ENCODE results near the gene OR2T6.

DNA sequence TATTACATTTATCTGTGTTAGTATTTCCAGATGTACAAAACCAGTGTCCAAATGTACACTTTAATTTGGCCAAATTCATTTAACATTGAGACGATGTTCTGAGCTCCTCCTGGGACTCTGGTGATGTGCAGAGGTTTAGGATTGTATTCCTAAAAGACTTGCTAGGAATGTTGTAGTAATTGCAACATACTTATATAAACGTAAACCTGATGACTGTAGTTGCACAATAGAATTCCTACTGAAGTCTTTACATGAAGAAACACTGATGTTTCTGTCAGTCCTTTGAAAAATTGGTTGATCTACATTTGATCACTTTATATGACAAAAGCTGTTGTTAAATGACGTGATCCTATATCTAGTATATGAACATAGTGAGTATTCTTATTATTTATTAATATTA, 32.1 kb upstream of the OR2T6 start:
- TF ChIP-seq POLR2A (IDR thresholded peaks at IDR 0.05; ENCODE audit: low read depth, low read length) (no peak), POLR2AphosphoS5 (IDR thresholded peaks at IDR 0.05; ENCODE audit: low read depth, low read length) (no peak)

Measured in GM12892 (cell line).